ENCODE data around the gene FBXL12. TPM values are rescaled to one million over a fixed set of nuclear protein-coding genes. Genes with fewer than 3 reads are reported as not detected.

The FBXL12 gene
- total RNA-seq, 2 experiments from 2014 or later: 38.7 to 44.4 TPM

DNA sequence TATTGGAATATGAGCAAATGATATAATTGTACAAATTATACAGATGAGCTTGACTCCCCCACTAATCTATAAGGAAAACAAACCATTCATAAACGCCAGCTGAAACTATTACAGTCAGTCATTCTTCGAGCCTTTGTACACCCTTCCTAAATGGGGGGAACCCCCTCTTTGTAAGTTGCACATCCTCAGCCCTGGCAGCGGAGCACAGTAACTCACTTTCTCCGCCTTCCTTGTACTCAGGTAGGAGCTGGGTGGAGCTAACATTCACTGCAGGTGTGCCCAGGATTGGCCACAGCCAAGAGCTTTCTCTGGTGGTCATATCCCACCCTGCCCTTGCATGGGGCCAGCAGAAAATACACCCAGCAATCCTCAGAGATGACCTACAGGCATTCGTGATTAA is 44.9 kb upstream of the FBXL12 start:
- POLR2A ChIA-PET: no interaction called here
- H3K4me1 ChIP-seq (ENCODE audit: insufficient read depth, low read length, poor library complexity, severe bottlenecking): no peaks in the 10 kb centered on the region

DNA sequence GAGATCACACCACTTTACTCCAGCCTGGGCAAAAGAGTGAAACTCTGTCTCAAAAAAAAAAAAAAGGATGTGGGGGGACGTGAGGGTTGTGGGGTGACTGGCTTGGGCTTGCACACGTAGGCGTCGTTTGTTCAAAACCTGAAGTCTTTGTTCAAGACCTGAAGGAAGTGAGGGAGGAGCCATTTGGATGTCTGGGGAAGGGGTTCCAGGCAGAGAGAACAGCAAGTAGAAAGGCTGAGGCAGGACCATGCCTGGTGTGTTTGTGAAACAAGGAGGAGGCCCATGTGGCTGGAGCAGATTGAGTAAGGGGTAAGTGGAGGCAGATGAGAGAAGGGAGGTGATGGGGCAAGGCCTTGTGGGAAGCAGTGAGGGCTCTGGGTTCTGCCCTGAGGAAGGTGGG is 44.1 kb upstream of the FBXL12 start:
- no peak overlapping the region for H3K4me3 ChIP-seq (ENCODE audit: low read depth, low read length, poor library complexity, severe bottlenecking)
- peaks cover 4% of the 10 kb centered on the region for H3K4me1 ChIP-seq (ENCODE audit: insufficient read depth, low read length, poor library complexity, severe bottlenecking)
- H3K9me3 ChIP-seq (ENCODE audit: low read length): no peaks in the 10 kb centered on the region
- H3K9me2 ChIP-seq (ENCODE audit: insufficient read depth, low read length): no peaks in the 10 kb centered on the region
- H3K27ac ChIP-seq (ENCODE audit: low read depth, low read length, poor library complexity, severe bottlenecking): no peak overlapping the region
- DNase-seq (ENCODE audit: low spot score): no peak
- H3K79me2 ChIP-seq (ENCODE audit: insufficient read depth, low read depth, low read length): no peaks in the 10 kb centered on the region
- no peak overlapping the region for H3K4me2 ChIP-seq (ENCODE audit: low read length)
- intact Hi-C loops (cut with micrococcal nuclease; ENCODE audit: unreplicated experiment): no loop called here
- no peaks in the 10 kb centered on the region for H3K36me3 ChIP-seq (ENCODE audit: insufficient read depth, low read length)
- no peaks in the 10 kb centered on the region for H4K20me1 ChIP-seq (ENCODE audit: insufficient read depth, low read length)
- ChIA-PET CTCF (ENCODE audit: unreplicated experiment) (no interaction called here), POLR2A (no interaction called here)
- BruUV-seq (replicated peaks): no TSS peak
- H2AFZ ChIP-seq (ENCODE audit: low read length): no peak overlapping the region
- TF ChIP-seq EZH2phosphoT487 (IDR thresholded peaks at IDR 0.05; ENCODE audit: borderline replicate concordance, low read depth, low read length): no peak
- TF ChIP-seq, protein P1, sequence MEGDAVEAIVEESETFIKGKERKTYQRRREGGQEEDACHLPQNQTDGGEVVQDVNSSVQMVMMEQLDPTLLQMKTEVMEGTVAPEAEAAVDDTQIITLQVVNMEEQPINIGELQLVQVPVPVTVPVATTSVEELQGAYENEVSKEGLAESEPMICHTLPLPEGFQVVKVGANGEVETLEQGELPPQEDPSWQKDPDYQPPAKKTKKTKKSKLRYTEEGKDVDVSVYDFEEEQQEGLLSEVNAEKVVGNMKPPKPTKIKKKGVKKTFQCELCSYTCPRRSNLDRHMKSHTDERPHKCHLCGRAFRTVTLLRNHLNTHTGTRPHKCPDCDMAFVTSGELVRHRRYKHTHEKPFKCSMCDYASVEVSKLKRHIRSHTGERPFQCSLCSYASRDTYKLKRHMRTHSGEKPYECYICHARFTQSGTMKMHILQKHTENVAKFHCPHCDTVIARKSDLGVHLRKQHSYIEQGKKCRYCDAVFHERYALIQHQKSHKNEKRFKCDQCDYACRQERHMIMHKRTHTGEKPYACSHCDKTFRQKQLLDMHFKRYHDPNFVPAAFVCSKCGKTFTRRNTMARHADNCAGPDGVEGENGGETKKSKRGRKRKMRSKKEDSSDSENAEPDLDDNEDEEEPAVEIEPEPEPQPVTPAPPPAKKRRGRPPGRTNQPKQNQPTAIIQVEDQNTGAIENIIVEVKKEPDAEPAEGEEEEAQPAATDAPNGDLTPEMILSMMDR (conservative IDR thresholded peaks at IDR 0.05; ENCODE audit: low read length): no peak

More for the DNA sequence above, 44.9 kb upstream of the FBXL12 start:
- H3K9me2 ChIP-seq (ENCODE audit: insufficient read depth, low read length): no peaks in the 10 kb centered on the region
- no peaks in the 10 kb centered on the region for H4K20me1 ChIP-seq (ENCODE audit: insufficient read depth, low read length)
- no peaks in the 10 kb centered on the region for H3K9me3 ChIP-seq (ENCODE audit: low read length)
- no peak overlapping the region for H3K27ac ChIP-seq (ENCODE audit: low read depth, low read length, poor library complexity, severe bottlenecking)
- no peak overlapping the region for H3K4me2 ChIP-seq (ENCODE audit: low read length)
- CTCF ChIA-PET (ENCODE audit: unreplicated experiment): no interaction called here
- DNase-seq (ENCODE audit: low spot score): no peak
- no peaks in the 10 kb centered on the region for H3K36me3 ChIP-seq (ENCODE audit: insufficient read depth, low read length)
- BruUV-seq (replicated peaks): no TSS peak
- no peaks in the 10 kb centered on the region for H3K79me2 ChIP-seq (ENCODE audit: insufficient read depth, low read depth, low read length)
- no peak for TF ChIP-seq EZH2phosphoT487 (IDR thresholded peaks at IDR 0.05; ENCODE audit: borderline replicate concordance, low read depth, low read length)
- TF ChIP-seq, protein P1 (conservative IDR thresholded peaks at IDR 0.05; ENCODE audit: low read length): no peak
- intact Hi-C loops (cut with micrococcal nuclease; ENCODE audit: unreplicated experiment): no loop called here
- no peak overlapping the region for H3K4me3 ChIP-seq (ENCODE audit: low read depth, low read length, poor library complexity, severe bottlenecking)
- no peak overlapping the region for H2AFZ ChIP-seq (ENCODE audit: low read length)

DNA sequence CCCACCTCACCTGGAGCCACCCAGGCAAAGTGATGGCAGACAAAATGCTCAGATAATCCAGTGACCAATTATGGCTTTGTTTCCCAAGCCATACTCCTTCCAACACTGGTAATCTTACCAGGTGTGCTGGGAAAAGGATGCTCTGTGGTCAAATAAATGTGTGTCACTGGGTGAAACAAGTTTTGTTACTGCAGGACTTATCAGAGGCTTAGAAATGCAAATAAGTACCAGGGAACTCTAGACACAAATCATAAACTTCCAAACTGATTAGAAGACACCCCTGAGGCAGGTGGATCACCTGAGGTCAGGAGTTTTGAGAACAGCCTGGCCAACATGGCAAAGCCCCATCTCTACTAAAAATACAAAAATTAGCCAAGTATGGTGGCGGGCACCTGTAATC is 42.6 kb upstream of the FBXL12 start:
- no TSS peak for BruUV-seq (replicated peaks)
- no peak for TF ChIP-seq EZH2phosphoT487 (IDR thresholded peaks at IDR 0.05; ENCODE audit: borderline replicate concordance, low read depth, low read length)
- TF ChIP-seq, protein P1 (conservative IDR thresholded peaks at IDR 0.05; ENCODE audit: low read length): no peak
- DNase-seq (ENCODE audit: low spot score): no peak
- Histone ChIP-seq H3K4me3 (ENCODE audit: low read depth, low read length, poor library complexity, severe bottlenecking) (no peak overlapping the region), H2AFZ (ENCODE audit: low read length) (no peak overlapping the region), H3K9me2 (ENCODE audit: insufficient read depth, low read length) (no peaks in the 10 kb centered on the region), H3K79me2 (ENCODE audit: insufficient read depth, low read depth, low read length) (no peaks in the 10 kb centered on the region), H3K36me3 (ENCODE audit: insufficient read depth, low read length) (no peaks in the 10 kb centered on the region), H3K4me1 (ENCODE audit: insufficient read depth, low read length, poor library complexity, severe bottlenecking) (peaks cover 4% of the 10 kb centered on the region), H3K9me3 (ENCODE audit: low read length) (no peaks in the 10 kb centered on the region), H4K20me1 (ENCODE audit: insufficient read depth, low read length) (no peaks in the 10 kb centered on the region), H3K4me2 (ENCODE audit: low read length) (no peak overlapping the region), H3K27ac (ENCODE audit: low read depth, low read length, poor library complexity, severe bottlenecking) (no peak overlapping the region)
- intact Hi-C loops (cut with micrococcal nuclease; ENCODE audit: unreplicated experiment): no loop called here
- ChIA-PET POLR2A (interaction anchor here (0.6 kb wide), 1 partner anchor 83 kb away, joined by 7 read pairs; no protein-coding TSS in a partner anchor), CTCF (ENCODE audit: unreplicated experiment) (no interaction called here)

Measured in OCI-LY7 (cell line).